HS-5 (cell line): Measurements from ENCODE around the gene BAHCC1.

Experiments used
- DNase-seq: peaks from one replicate; pipeline ENCODE4 v3.0.0-alpha.2; 2012; ENCODE audit warnings: low read depth

Gene BAHCC1

DNA sequence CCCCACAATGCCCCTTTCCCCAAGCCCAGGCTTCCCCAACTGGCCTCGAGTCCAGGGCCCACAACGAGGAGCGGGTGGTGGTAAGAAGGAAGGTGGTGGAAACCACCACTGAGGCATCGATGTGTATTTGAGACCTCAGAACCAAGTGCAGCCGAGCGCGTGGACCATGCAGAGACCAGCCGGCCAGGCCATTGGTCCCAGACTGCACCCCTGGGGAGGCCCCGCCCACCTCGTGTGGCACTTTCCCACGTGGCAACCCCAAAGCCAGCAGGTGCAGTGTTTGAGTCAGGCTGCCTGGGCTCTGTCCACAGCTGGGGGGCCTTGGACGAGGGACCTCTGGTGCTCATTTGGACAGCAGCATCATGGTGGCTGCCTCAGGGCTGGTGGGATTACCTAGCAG lies 28.1 kb upstream of the BAHCC1 start:
- DNase-seq = no peak

DNA sequence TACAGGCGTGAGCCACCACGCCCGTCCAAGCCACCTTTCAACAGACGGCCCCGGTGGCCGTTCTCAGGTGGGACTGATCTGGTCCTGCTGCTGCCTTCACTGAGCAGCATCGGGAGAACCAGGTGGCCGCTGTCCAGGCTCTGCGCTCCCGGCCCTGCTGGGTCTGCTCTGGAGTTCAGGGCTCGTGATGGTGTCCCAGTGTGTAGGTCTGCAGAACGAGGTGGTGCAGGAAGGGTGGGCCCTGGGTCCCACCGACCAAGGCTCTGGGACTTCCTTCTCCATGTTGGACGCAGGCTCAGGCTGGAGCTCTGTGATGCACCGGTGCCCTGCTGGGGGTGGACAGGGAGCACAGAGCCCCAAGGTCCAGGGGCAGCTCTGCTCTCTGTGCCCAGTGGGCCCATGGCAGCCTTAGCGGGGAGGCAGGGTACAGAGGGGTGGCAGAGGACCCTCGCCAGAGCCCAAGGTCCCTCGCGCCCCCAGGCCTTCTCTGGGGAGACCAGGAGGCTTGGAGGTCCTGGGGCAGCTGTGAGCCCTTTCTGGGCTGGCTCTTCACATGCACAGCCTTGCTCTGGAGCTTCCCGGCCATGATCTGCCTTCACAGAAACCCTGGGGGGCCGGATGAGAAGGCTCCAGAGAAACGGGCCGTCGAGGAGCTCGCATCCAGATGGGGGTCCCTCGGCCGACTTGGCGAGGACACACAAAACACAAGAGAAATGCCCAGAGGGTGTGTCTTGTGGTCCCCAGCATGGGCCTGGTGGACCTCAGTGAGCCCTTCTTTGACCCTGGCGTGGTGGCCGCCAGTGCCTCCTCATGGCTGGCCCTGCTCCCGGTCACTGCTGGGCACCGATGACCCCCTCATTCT lies 26.9 kb upstream of the BAHCC1 start:
- no peak for DNase-seq

GRCh38 chr17:81370294-81370693 lies 25.0 kb upstream of the BAHCC1 start:
- DNase-seq = no peak

GRCh38 chr17:81371910-81372760 lies 23.1 kb upstream of the BAHCC1 start:
- no peak for DNase-seq

DNA sequence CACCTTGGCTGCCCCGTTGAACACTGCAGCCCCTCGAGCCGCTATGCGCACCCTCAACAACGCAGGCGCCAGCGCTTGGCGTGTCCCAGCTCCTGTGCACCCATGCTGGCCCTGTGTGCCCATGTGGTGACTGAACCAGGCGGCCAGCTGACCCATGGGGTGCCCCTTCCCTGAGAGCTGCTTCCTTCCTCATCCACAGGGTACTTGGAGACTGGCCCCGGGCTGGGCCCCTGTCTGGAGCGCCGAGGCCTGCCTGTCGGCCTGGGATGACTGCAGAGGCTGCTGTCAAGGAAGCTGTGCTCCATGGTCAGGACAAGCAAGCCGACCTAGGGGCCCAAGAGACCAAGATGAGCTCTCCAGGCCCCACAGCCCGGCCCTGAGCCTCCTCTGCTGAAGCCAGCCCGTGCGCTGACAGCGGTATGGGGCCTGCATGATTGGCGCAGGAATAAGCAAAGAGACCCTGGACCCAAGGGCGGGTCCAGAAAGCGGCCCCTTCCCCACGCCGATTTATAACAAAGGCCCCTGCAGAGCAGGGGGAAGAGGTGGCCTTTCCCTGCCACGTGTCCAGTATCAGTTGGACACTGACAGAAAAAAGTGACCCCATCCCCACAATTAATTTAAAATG lies 21.6 kb upstream of the BAHCC1 start:
- DNase-seq = no peak

DNA sequence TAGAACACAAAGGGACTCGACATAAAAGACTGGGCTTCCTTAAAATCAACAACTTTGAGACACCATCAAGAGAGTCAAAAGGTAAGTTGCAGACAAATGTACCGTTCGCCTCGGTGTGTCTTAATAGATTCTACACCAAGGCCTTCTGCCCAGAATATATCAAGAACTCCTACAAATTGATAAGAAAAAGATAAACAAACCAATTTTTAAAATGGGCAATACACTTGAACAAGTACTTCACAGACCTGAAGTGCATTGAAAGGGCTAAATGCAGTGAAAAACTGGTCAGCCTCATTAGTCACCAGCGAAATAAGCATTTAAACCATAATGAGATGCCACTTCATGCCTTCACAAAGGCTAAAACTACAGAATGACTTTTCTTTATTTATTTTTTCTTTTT lies 20.4 kb upstream of the BAHCC1 start:
- no peak for DNase-seq

- DNase-seq = no peak
Observed at GRCh38 chr17:81376946-81377714, 18.1 kb upstream of the BAHCC1 start.

- DNase-seq = no peak
Observed at GRCh38 chr17:81378941-81379511, 16.2 kb upstream of the BAHCC1 start.

- DNase-seq = no peak
Observed at GRCh38 chr17:81379523-81379942, 15.7 kb upstream of the BAHCC1 start.

GRCh38 chr17:81380131-81380530 lies 15.1 kb upstream of the BAHCC1 start:
- no peak for DNase-seq

GRCh38 chr17:81380666-81381518 lies 14.4 kb upstream of the BAHCC1 start:
- DNase-seq = no peak

DNA sequence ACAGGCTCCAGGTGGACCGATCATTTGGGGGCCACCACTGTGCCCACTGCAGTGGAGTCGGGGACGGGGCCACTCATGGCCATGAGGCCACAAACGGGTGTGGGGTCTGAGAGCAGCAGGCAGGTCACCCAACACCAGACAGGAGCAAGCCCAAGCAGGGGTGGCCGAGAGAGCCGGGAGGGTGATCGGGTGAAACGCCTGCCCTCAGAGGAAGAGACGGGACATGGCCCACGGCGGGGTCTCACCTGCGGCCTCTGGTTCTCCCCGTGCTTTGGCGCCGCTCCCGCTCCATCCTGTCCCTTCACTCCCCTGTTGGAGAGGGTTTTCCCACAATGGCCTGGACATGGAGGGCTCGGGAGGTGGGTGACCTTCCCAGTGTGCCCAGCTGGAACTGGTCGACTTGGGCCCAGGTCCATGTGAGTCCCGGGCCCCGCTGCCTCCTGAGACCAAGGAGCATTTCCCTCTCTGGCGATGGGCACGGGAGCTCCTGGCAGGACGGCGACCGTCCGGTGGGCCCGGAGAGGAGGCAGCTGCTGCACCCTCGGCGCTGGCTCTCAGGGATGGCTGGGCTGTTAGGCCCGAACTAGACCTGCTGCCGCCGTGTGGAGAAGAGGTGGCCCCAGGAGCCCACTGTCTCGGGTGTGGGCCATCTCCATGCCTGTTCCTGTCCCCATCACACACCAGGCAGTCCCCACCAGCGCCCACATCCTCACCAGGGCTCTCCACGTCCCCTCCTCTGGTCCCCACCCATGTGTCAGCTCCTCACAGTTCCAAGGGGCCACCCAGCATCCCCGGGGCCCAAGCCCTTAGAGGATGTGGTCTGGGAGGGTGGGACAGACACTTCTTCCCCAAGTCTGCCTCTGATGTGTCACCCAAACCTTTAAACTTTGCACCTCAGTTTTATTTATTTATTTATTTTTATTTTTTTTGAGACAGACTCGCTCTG lies 13.4 kb upstream of the BAHCC1 start:
- no peak for DNase-seq

DNA sequence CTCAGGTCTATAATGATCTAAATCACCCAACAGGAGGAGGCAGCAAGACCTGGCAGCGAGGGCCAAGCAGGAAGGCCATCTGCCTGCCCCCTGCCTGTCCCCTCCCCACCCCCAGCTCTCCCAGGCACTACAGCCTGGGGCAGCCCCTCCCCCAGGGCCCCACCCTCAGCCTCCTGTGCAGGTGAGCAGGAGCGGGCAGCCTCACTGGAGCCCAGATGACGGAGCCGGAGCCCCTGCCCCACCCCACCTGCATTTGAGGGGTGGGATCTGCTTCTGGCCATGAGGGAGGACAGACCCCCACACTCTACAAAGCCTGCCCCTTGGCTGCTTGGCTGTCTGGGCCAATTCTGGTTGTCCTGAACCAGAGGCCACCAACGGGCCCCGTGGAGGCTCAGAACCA lies 12.4 kb upstream of the BAHCC1 start:
- no peak for DNase-seq

DNA sequence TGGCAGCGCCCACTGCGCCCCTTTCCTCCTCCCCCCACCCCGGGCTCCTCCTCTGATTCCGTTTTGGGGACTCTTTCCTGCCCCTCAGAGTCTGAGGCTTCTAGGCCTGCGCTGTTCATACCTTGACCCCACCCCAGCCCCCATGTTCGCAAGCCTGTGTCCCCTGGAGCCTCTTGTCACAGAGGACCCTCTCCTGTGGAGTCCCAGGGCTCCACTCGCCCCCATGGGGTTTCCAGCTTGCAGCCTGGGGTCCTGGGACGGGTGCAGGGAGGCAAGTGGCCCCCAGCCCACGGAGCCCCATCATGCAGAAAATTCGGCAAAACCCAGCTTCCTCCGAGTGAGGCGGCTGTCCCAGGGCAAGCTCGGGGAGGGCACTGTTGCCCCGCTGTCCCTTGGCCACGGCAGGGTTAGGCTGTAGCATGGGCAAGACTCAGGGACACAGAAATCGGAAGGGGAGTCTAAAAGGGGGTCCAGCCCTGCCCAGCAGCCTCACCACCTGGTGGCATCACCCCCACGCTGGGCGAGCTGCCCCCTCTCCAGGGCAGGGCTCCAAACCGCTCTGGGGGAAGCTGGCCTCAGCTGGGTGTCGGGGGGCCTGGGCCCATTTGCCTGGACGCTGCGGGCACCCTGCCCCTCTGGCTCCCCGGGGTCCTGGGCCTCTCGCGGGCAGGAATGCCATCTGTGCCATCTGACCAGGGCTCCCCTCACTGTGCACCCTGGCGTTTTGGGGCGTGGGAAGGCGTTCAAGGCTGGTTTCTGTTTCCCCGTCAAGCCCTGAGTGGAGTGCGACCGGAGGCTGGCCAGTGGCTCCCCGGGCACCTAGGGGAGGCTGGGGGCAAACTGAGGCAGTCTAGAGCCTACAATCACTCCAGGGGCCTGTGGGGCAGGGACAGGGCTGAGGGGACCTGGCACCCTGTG lies 11.5 kb upstream of the BAHCC1 start:
- DNase-seq = no peak

GRCh38 chr17:81384929-81385319 lies 10.3 kb upstream of the BAHCC1 start:
- DNase-seq = no peak

- DNase-seq = no peak
Observed at GRCh38 chr17:81385320-81386111, 9.7 kb upstream of the BAHCC1 start.

DNA sequence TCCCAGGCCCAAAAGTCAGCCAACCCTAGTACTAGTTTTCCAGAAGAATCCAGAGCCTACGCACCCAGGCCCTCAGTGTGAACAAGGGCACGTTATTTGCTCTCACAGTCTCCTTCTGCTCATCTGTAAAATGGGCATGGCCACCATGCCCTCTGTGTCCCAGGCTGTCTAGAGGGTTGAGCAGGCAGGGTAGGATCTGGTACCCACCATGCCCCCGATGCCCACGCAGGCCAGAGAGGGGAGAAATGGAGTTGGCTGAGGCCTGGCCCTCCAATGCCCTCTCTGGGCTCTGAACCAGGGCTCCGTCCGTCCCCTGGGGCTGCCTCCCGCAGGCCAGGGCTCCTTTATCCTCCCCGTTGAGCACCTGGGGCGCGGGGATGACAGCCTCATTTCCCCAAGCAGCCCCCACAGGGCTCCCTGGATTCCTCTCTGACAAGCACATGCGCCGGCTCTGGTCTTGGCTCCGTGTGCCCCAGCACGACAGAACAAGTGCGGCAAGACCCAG lies 9.1 kb upstream of the BAHCC1 start:
- DNase-seq = no peak
